DMS153 treated with DMSO at 0.1 percent for 48 hours (cell line): ENCODE data around the gene GARIN5B.
"Not testable (repeated sequence)": the region's sequence is repeated elsewhere in the genome, so short reads cannot be mapped to it uniquely, and the experiment has no call there.

Experiments
- DNase-seq: peaks from one replicate; lab custom pipeline; 2025; ENCODE audit not compliant: unreplicated experiment; lab: John Stamatoyannopoulos, UW

Gene GARIN5B

GRCh38 chr19:55362990-55363716 is at the start of gene GARIN5B:
Gene GARIN5B (minus strand): TSS chr19:55363260. CDS start chr19:55363066, 194 bp downstream.
- no peak for DNase-seq

GRCh38 chr19:55410168-55410567 is 47.1 kb upstream of the GARIN5B start:
- no peak for DNase-seq

- DNase-seq: not testable (repeated sequence)
Measured at GRCh38 chr19:55409179-55409578, 46.1 kb upstream of the GARIN5B start.

- no peak for DNase-seq
Measured at GRCh38 chr19:55408533-55408872, 45.4 kb upstream of the GARIN5B start.

GRCh38 chr19:55407800-55408532 is 44.9 kb upstream of the GARIN5B start:
- DNase-seq: peak; percentile 97

- DNase-seq: not testable (repeated sequence)
Measured at GRCh38 chr19:55407550-55407799, 44.4 kb upstream of the GARIN5B start, which contains the start of gene UBE2S. Gene UBE2S (minus strand): TSS chr19:55407788. CDS start chr19:55407589, 199 bp downstream.

- no peak for DNase-seq
Measured at GRCh38 chr19:55406826-55407549, 43.9 kb upstream of the GARIN5B start.

- DNase-seq: no peak
Measured at GRCh38 chr19:55406091-55406825, 43.2 kb upstream of the GARIN5B start.

- DNase-seq: no peak
Measured at GRCh38 chr19:55405638-55406037, 42.6 kb upstream of the GARIN5B start.

GRCh38 chr19:55402509-55402908 is 39.4 kb upstream of the GARIN5B start:
- DNase-seq: no peak

- not testable (repeated sequence) for DNase-seq
Measured at GRCh38 chr19:55401390-55401789, 38.3 kb upstream of the GARIN5B start.

- DNase-seq: no peak
Measured at GRCh38 chr19:55400281-55401087, 37.4 kb upstream of the GARIN5B start.

GRCh38 chr19:55398200-55398925 is 35.3 kb upstream of the GARIN5B start:
- DNase-seq: no peak

- no peak for DNase-seq
Measured at GRCh38 chr19:55392820-55393761, 30.0 kb upstream of the GARIN5B start.

- no peak for DNase-seq
Measured at GRCh38 chr19:55391702-55392615, 28.9 kb upstream of the GARIN5B start.

GRCh38 chr19:55391191-55391670 is 28.2 kb upstream of the GARIN5B start:
- no peak for DNase-seq

- no peak for DNase-seq
Measured at GRCh38 chr19:55390461-55390880, 27.4 kb upstream of the GARIN5B start.
